Measurements from ENCODE around the gene OTUD1. TPM values are rescaled to one million over a fixed set of nuclear protein-coding genes. Genes with fewer than 3 reads are reported as not detected.

Gene OTUD1
- total and polyA plus RNA-seq, 10 of the 15 experiments (the other 5 are each of a cell fraction or from before 2014, with no cell fraction given): 0.18 to 1.6 (median 0.63) TPM; not detected in 1

DNA sequence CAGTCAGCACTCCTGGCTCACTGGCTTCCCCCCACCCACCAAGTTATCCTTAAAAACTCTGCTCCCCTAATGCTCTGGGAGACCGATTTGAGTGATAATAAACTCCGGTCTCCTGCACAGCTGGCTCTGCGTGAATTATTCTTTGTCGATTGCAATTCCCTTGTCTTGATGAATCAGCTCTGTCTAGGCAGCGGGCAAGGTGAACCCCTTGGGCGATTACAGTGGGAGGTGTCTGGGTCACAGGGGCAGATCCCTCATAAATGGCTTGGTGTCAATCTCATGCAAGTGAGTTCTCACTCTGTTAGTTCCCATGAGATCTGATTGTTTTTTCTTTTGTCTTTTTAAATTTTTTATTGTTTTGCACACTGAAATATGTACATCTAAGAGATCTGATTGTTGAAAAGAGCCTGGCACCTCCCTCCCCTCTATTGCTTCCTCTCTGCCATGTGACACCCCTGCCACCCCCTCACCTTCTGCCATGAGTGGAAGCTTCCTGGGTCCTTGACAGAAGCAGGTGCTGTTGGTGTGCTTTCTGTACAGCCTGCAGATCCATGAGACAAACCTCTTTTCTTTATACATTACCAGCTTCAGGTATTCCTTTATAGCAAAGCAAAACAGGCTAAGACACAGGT is 20.5 kb downstream of the OTUD1 start:
- H4K20me1 ChIP-seq (ENCODE audit: control insufficient read depth, insufficient read depth): no peaks in the 10 kb centered on the region
- DNase-seq (ENCODE audit: low read depth, low spot score) (no peak), FAIRE-seq (no peak), ATAC-seq (no peak)
- no peaks in the 10 kb centered on the region for H3K27me3 ChIP-seq (replicated peaks in 1 of 2; ENCODE audit: control insufficient read depth in 2 of 2, insufficient read depth in 2 of 2, low read length in 1 of 2)
- no peaks in the 10 kb centered on the region for H3K36me3 ChIP-seq (ENCODE audit: control insufficient read depth in 2 of 2, insufficient read depth in 2 of 2, low read length in 1 of 2)
- H3K4me3 ChIP-seq: no peak overlapping the region
- H3K4me2 ChIP-seq (ENCODE audit: control insufficient read depth, insufficient read depth): no peak overlapping the region
- BruUV-seq (replicated peaks): no TSS peak
- SMC1A ChIA-PET (ENCODE audit: uncharacterized antibody, unreplicated experiment): no interaction called here
- RAD21 ChIA-PET (ENCODE audit: unreplicated experiment): no interaction called here
- POLR2A ChIA-PET: no interaction called here
- no peaks in the 10 kb centered on the region for H3K4me1 ChIP-seq (ENCODE audit: control insufficient read depth, insufficient read depth, low read length)
- intact Hi-C loops (cut with micrococcal nuclease; ENCODE audit: unreplicated experiment): no loop called here
- no peak overlapping the region for H3K9ac ChIP-seq (ENCODE audit: control insufficient read depth, insufficient read depth, low read length)
- H3K9me3 ChIP-seq (replicated peaks; ENCODE audit: control insufficient read depth, insufficient read depth, low read length): no peaks in the 10 kb centered on the region
- no peak overlapping the region for H3K27ac ChIP-seq (ENCODE audit: control insufficient read depth, insufficient read depth)
- H3K79me2 ChIP-seq (ENCODE audit: control insufficient read depth, insufficient read depth, low read length): no peaks in the 10 kb centered on the region
- in situ Hi-C loops (cut with MboI): no loop called here
- no peak overlapping the region for H2AFZ ChIP-seq (ENCODE audit: control insufficient read depth, low read depth, low read length)
- WGBS (ENCODE audit: insufficient coverage, insufficient replicate concordance, low lambda C conversion rate, missing lambda C conversion rate): 48% methylated on average over 6 of the region's 6 CpGs
- no peak for TF ChIP-seq CHD2 (IDR thresholded peaks at IDR 0.05; ENCODE audit: borderline replicate concordance, low read depth, low read length)
- TF ChIP-seq RFX5 (IDR thresholded peaks at IDR 0.05; ENCODE audit: low read depth, low read length): no peak
- TF ChIP-seq, protein P1, sequence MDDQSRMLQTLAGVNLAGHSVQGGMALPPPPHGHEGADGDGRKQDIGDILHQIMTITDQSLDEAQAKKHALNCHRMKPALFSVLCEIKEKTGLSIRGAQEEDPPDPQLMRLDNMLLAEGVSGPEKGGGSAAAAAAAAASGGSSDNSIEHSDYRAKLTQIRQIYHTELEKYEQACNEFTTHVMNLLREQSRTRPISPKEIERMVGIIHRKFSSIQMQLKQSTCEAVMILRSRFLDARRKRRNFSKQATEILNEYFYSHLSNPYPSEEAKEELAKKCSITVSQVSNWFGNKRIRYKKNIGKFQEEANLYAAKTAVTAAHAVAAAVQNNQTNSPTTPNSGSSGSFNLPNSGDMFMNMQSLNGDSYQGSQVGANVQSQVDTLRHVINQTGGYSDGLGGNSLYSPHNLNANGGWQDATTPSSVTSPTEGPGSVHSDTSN (IDR thresholded peaks at IDR 0.05; ENCODE audit: insufficient replicate concordance, low read depth, low read length): no peak
- TF ChIP-seq POLR2A (IDR thresholded peaks at IDR 0.05; ENCODE audit: low read depth, low read length): no peak
- CTCF ChIA-PET: no interaction called here

- no peak for FAIRE-seq
- H3K9me3 ChIP-seq (replicated peaks; ENCODE audit: control insufficient read depth, insufficient read depth, low read length): no peaks in the 10 kb centered on the region
- no peak overlapping the region for H2AFZ ChIP-seq (ENCODE audit: control insufficient read depth, low read depth, low read length)
- H3K27ac ChIP-seq (ENCODE audit: control insufficient read depth, insufficient read depth): no peak overlapping the region
- H3K36me3 ChIP-seq (ENCODE audit: control insufficient read depth in 2 of 2, insufficient read depth in 2 of 2, low read length in 1 of 2): no peaks in the 10 kb centered on the region
- H3K4me3 ChIP-seq: no peak overlapping the region
- SMC1A ChIA-PET (ENCODE audit: uncharacterized antibody, unreplicated experiment): no interaction called here
- 21% methylated on average over 2 of the region's 2 CpGs for WGBS (ENCODE audit: insufficient coverage, insufficient replicate concordance, low lambda C conversion rate, missing lambda C conversion rate)
- H4K20me1 ChIP-seq (ENCODE audit: control insufficient read depth, insufficient read depth): no peaks in the 10 kb centered on the region
- no peaks in the 10 kb centered on the region for H3K4me1 ChIP-seq (ENCODE audit: control insufficient read depth, insufficient read depth, low read length)
- DNase-seq (ENCODE audit: low read depth, low spot score): no peak
- POLR2A ChIA-PET: no interaction called here
- in situ Hi-C loops (cut with MboI): no loop called here
- BruUV-seq (replicated peaks): no TSS peak
- no peak overlapping the region for H3K4me2 ChIP-seq (ENCODE audit: control insufficient read depth, insufficient read depth)
- no peak for ATAC-seq
- no peaks in the 10 kb centered on the region for H3K79me2 ChIP-seq (ENCODE audit: control insufficient read depth, insufficient read depth, low read length)
- RAD21 ChIA-PET (ENCODE audit: unreplicated experiment): no interaction called here
- CTCF ChIA-PET: no interaction called here
- no peak overlapping the region for H3K9ac ChIP-seq (ENCODE audit: control insufficient read depth, insufficient read depth, low read length)
- H3K27me3 ChIP-seq (replicated peaks in 1 of 2; ENCODE audit: control insufficient read depth in 2 of 2, insufficient read depth in 2 of 2, low read length in 1 of 2): no peaks in the 10 kb centered on the region
- intact Hi-C loops (cut with micrococcal nuclease; ENCODE audit: unreplicated experiment): no loop called here
- TF ChIP-seq NFXL1 (IDR thresholded peaks at IDR 0.05; ENCODE audit: borderline replicate concordance) (no peak), SIN3A (IDR thresholded peaks at IDR 0.05; ENCODE audit: low read depth, low read length) (no peak), NFIC (IDR thresholded peaks at IDR 0.05; ENCODE audit: low read depth, low read length) (no peak), NR2C2 (IDR thresholded peaks at IDR 0.05; ENCODE audit: borderline replicate concordance, control insufficient read depth, insufficient read length, low read depth) (no peak), ZNF24 (IDR thresholded peaks at IDR 0.05) (no peak), GATAD2B (conservative IDR thresholded peaks at IDR 0.05; ENCODE audit: low read depth) (no peak), BHLHE40 (IDR thresholded peaks at IDR 0.05; ENCODE audit: borderline replicate concordance in 1 of 2, low read depth in 2 of 2, low read length in 1 of 2) (no peak), MYC (IDR thresholded peaks at IDR 0.05; ENCODE audit: insufficient read depth, insufficient read length, insufficient replicate concordance, low read length, severe bottlenecking) (no peak), PAX5 (IDR thresholded peaks at IDR 0.05; ENCODE audit: borderline replicate concordance, low read depth, low read length) (no peak)
- TF ChIP-seq, protein P2, sequence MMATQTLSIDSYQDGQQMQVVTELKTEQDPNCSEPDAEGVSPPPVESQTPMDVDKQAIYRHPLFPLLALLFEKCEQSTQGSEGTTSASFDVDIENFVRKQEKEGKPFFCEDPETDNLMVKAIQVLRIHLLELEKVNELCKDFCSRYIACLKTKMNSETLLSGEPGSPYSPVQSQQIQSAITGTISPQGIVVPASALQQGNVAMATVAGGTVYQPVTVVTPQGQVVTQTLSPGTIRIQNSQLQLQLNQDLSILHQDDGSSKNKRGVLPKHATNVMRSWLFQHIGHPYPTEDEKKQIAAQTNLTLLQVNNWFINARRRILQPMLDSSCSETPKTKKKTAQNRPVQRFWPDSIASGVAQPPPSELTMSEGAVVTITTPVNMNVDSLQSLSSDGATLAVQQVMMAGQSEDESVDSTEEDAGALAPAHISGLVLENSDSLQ (IDR thresholded peaks at IDR 0.05): no peak
Measured at GRCh38 chr10:23461557-23461956, 22.7 kb downstream of the OTUD1 start.

All from GM12878 (cell line).